Endothelial cell of umbilical vein (primary cell): Measurements from ENCODE around the gene FAM209A. TPM values are rescaled to one million over a fixed set of nuclear protein-coding genes. Genes with fewer than 3 reads are reported as not detected.
"Not testable (repeated sequence)": the region's sequence is repeated elsewhere in the genome, so short reads cannot be mapped to it uniquely, and the experiment has no call there.

Source experiments
- BruUV-seq: library from RNA; stranded (reverse); fragments of 400-500 nt; replicated peaks from 2 replicates; lab custom pipeline; 2021; lab: Mats Ljungman, UMichigan
- CTCF ChIA-PET: fragments of 300-600, 350-600 bp; sonication (Branson Sonifier 250); formaldehyde crosslinking; loops from one replicate; lab custom pipeline; 2021; ENCODE audit warnings: antibody characterized with exemption, inconsistent platforms; lab: Charles Lee
- POLR2A ChIA-PET: fragments of 300-600, 350-600 bp; sonication (Branson Sonifier 250); formaldehyde crosslinking; loops from one replicate; lab custom pipeline; 2021; ENCODE audit warnings: antibody characterized with exemption, inconsistent platforms; lab: Charles Lee
- DNase-seq: peaks from one replicate; pipeline ENCODE4 v3.0.0-alpha.2; 2011; ENCODE audit warnings: low read depth, low spot score
- FAIRE-seq: peaks from 2 replicates; lab custom pipeline; 2011; peaks lifted over from hg19 to GRCh38; lab: Jason Lieb, UNC
- H2AFZ ChIP-seq: 2 replicates; pipeline ENCODE4 v1.6.0; 2012; ENCODE audit warnings: low read depth, low read length, control low read depth, inconsistent platforms
- H3K27ac ChIP-seq: 2 replicates; pipeline ENCODE4 v1.5.1; 2011; ENCODE audit warnings: low read depth, mild to moderate bottlenecking, control low read depth, low read length, moderate library complexity; ENCODE audit not compliant: insufficient read depth
- H3K27me3 ChIP-seq, 2 experiments: 2 replicates each; pipeline versions ENCODE4 v1.6.0 to v1.6.1; 2011; ENCODE audit warnings: low read length in 2 of 2, mixed read lengths in 1 of 2; ENCODE audit not compliant: control insufficient read depth in 2 of 2, insufficient read depth in 2 of 2
- H3K36me3 ChIP-seq, 2 experiments: 2 replicates in 1 of 2; 3 replicates in 1 of 2; pipeline ENCODE4 v1.5.1; 2011; ENCODE audit warnings: low read length in 2 of 2, mild to moderate bottlenecking in 1 of 2, moderate library complexity in 1 of 2; ENCODE audit not compliant: control insufficient read depth in 2 of 2, insufficient read depth in 2 of 2; ENCODE audit errors: extremely low read depth in 1 of 2
- H3K4me1 ChIP-seq: 3 replicates; pipeline ENCODE4 v1.5.1; 2011; ENCODE audit warnings: mild to moderate bottlenecking, low read length; ENCODE audit not compliant: control insufficient read depth, insufficient read depth; ENCODE audit errors: extremely low read depth
- H3K4me2 ChIP-seq: 2 replicates; pipeline ENCODE4 v1.6.1; 2011; ENCODE audit warnings: low read length, control low read depth, mixed read lengths; ENCODE audit not compliant: insufficient read depth
- H3K4me3 ChIP-seq, 3 experiments: fragments of 200-600 bp in 1 of 3; sonication (generic), shearing (Covaris generic) in 1 of 3; replicated peaks in 1 of 3; 2 replicates each; pipeline ENCODE4 v1.5.1; 2011 to 2016; ENCODE audit warnings: control low read depth in 3 of 3, low read length in 3 of 3, mild to moderate bottlenecking in 2 of 3, inconsistent platforms in 1 of 3, low read depth in 1 of 3, moderate library complexity in 1 of 3; ENCODE audit not compliant: insufficient read depth in 1 of 3
- H3K79me2 ChIP-seq: 2 replicates; pipeline ENCODE4 v1.6.0; 2012; ENCODE audit warnings: low read length, inconsistent platforms; ENCODE audit not compliant: control insufficient read depth, insufficient read depth
- H3K9ac ChIP-seq: replicated peaks from 2 replicates; pipeline ENCODE3; 2011; ENCODE audit warnings: low read length, control low read depth; ENCODE audit not compliant: insufficient read depth; ENCODE audit errors: extremely low read depth
- H3K9me1 ChIP-seq: replicated peaks from 3 replicates; pipeline ENCODE4 v1.6.0; 2011; ENCODE audit warnings: mild to moderate bottlenecking, low read length; ENCODE audit not compliant: control insufficient read depth, insufficient read depth; ENCODE audit errors: extremely low read depth
- H3K9me3 ChIP-seq: replicated peaks from 2 replicates; pipeline ENCODE4 v1.5.1; 2012; ENCODE audit warnings: low read length, inconsistent platforms; ENCODE audit not compliant: control insufficient read depth, insufficient read depth
- H4K20me1 ChIP-seq: replicated peaks from 2 replicates; pipeline ENCODE3; 2011; ENCODE audit warnings: mild to moderate bottlenecking, low read length; ENCODE audit not compliant: control insufficient read depth, insufficient read depth; ENCODE audit errors: extremely low read depth
- EZH2 ChIP-seq: IDR thresholded peaks from 2 replicates; pipeline ENCODE4 v1.6.1; 2012; ENCODE audit warnings: borderline replicate concordance, low read depth, mild to moderate bottlenecking, moderate library complexity, low read length, inconsistent platforms; ENCODE audit not compliant: severe bottlenecking
- FOS ChIP-seq: IDR thresholded peaks from 2 replicates; pipeline ENCODE4 v1.6.1; 2011; ENCODE audit warnings: mild to moderate bottlenecking, low read length, moderate library complexity, borderline replicate concordance; ENCODE audit not compliant: insufficient read depth
- GATA2 ChIP-seq: IDR thresholded peaks from 2 replicates; pipeline ENCODE4 v1.7.0; 2011; ENCODE audit warnings: low read depth, mild to moderate bottlenecking, moderate library complexity, mixed read lengths, low read length; ENCODE audit not compliant: insufficient read length, insufficient read depth
- JUN ChIP-seq: IDR thresholded peaks from 2 replicates; pipeline ENCODE4 v1.6.1; 2011; ENCODE audit warnings: borderline replicate concordance, low read depth; ENCODE audit not compliant: insufficient read length, insufficient read depth
- MYC ChIP-seq: IDR thresholded peaks from one replicate; pipeline ENCODE4 v1.6.1; 2011; ENCODE audit warnings: mild to moderate bottlenecking, low read depth, low read length
- POLR2A ChIP-seq: IDR thresholded peaks from 2 replicates; pipeline ENCODE4 v1.6.1; 2012; ENCODE audit warnings: low read depth, mild to moderate bottlenecking, control low read depth, low read length
- POLR2AphosphoS5 ChIP-seq: IDR thresholded peaks from 2 replicates; pipeline ENCODE4 v1.6.1; 2012; ENCODE audit warnings: low read depth, mild to moderate bottlenecking, control low read depth, low read length, moderate library complexity; ENCODE audit not compliant: insufficient read depth
- dilution Hi-C: fragments of 300-500 bp; cut with MboI; formaldehyde crosslinking; loops from one replicate; pipeline ENCODE4 v1.15.0; 2019; ENCODE audit warnings: low sequenced_read_pairs; ENCODE audit not compliant: extremely low pct_ligation_motif_present
- intact Hi-C: fragments of 100-400 bp; cut with micrococcal nuclease; formaldehyde crosslinking; loops from one replicate; pipeline ENCODE4 v1.10.0; 2022
- polyA plus RNA-seq, 4 experiments: library from polyadenylated mRNA; depleted of rRNA in 3 of 4; stranded (reverse) in 3 of 4; unstranded in 1 of 4; fragments of >200 nt; gene quantifications; 2 replicates each; pipeline versions ENCODE4 v1.2.1 to v1.2.3, GENCODE V29; 2011 to 2012; ENCODE audit warnings: missing spikeins in 1 of 4
- total RNA-seq: library from RNA; stranded (reverse); gene quantifications from 2 replicates; pipeline ENCODE4 v1.2.3, GENCODE V29; 2021
- TF ChIP-seq, protein P1 (sequence below), 2 donors: IDR thresholded peaks; 1 replicate in 1 of 2; 2 replicates in 1 of 2; pipeline ENCODE4 v1.5.1; 2011; ENCODE audit warnings: low read length in 2 of 2, mild to moderate bottlenecking in 2 of 2, moderate library complexity in 2 of 2, control low read depth in 1 of 2, inconsistent platforms in 1 of 2, low read depth in 1 of 2; ENCODE audit not compliant: insufficient read depth in 1 of 2; ENCODE audit errors: extremely low read depth in 1 of 2
- TF ChIP-seq, protein P2 (sequence below): IDR thresholded peaks from 2 replicates; pipeline ENCODE4 v1.6.1; 2011; ENCODE audit not compliant: insufficient read depth, insufficient read length

Gene FAM209A
- total and polyA plus RNA-seq, 2 donors (not counting 3 experiments of a cell fraction or from before 2014, with no cell fraction given) = 0.37 to 0.49 TPM

DNA sequence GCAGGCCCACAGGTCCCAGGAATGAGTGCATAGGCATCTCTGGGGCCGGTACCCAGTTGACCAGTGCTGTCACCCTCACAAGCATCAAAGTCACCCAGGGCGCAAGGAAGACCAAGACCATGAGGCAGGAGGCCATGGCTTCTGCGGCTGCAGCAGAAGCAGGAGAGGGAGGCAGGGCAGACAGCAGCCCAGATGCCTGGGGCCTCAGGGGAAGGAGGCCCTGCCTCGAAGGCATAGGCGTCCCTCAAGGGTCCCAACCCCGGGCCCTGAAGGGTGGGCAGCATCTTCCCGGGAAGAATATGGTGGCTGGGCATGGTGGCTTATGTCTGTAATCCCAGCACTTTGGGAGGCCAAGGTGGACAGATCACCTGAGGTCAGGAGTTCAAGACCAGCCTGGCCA, 3.0 kb downstream of the FAM209A start:
- dilution Hi-C loops = no loop called here
- no TSS peak for BruUV-seq

DNA sequence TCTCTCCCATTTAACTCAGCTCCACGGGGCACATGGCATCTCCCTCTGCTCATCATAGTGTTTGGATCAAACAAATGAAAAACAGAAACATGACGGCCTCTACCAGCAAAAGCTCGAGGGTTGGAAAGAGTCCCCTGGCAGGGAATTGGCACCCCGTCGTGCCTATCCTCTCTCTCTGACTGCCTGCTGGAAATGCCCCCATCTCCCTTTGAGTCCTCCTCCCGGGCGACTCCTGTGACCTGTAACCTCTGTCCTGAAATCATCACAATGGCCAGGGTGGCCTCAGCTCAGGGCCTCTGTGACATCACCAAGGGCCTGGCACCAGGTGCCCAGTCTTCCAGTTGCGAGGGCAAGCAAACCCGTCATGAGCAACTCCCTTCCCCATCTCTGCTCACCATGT, 8.4 kb downstream of the FAM209A start, which contains the start of gene FAM209B:
Gene FAM209B, plus strand, starts transcription at position 301 of the 400 bp plus-strand sequence. Its CDS starts 96 bp downstream, at position 397.
- H3K9me3 ChIP-seq, DNase-seq, H3K27me3 ChIP-seq, H2AFZ ChIP-seq, H3K9me1 ChIP-seq, H3K4me3 ChIP-seq, dilution Hi-C loops, H3K4me2 ChIP-seq, H3K4me1 ChIP-seq, H4K20me1 ChIP-seq, H3K27ac ChIP-seq, POLR2A ChIA-PET, BruUV-seq, H3K79me2 ChIP-seq, intact Hi-C loops, H3K9ac ChIP-seq, FAIRE-seq, CTCF ChIA-PET, H3K36me3 ChIP-seq: not testable (repeated sequence)

More for the DNA sequence above, 3.0 kb downstream of the FAM209A start:
- H3K27me3 ChIP-seq = no peaks in the 10 kb centered on the region
- no peaks in the 10 kb centered on the region for H3K9me1 ChIP-seq
- no peak for FAIRE-seq
- intact Hi-C loops = no loop called here
- ChIA-PET CTCF (no interaction called here), POLR2A (no interaction called here)
- H3K4me1 ChIP-seq = no peaks in the 10 kb centered on the region
- H2AFZ ChIP-seq = no peak overlapping the region
- no peaks in the 10 kb centered on the region for H3K36me3 ChIP-seq
- no peak for DNase-seq
- no peak overlapping the region for H3K9ac ChIP-seq
- no peak overlapping the region for H3K4me2 ChIP-seq
- no peak overlapping the region for H3K4me3 ChIP-seq
- no peaks in the 10 kb centered on the region for H3K9me3 ChIP-seq
- TF ChIP-seq, protein P1, sequence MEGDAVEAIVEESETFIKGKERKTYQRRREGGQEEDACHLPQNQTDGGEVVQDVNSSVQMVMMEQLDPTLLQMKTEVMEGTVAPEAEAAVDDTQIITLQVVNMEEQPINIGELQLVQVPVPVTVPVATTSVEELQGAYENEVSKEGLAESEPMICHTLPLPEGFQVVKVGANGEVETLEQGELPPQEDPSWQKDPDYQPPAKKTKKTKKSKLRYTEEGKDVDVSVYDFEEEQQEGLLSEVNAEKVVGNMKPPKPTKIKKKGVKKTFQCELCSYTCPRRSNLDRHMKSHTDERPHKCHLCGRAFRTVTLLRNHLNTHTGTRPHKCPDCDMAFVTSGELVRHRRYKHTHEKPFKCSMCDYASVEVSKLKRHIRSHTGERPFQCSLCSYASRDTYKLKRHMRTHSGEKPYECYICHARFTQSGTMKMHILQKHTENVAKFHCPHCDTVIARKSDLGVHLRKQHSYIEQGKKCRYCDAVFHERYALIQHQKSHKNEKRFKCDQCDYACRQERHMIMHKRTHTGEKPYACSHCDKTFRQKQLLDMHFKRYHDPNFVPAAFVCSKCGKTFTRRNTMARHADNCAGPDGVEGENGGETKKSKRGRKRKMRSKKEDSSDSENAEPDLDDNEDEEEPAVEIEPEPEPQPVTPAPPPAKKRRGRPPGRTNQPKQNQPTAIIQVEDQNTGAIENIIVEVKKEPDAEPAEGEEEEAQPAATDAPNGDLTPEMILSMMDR (IDR thresholded peaks at IDR 0.05; ENCODE audit: extremely low read depth in 1 of 2, insufficient read depth in 1 of 2, low read depth in 1 of 2, low read length in 2 of 2) = no peak
- TF ChIP-seq EZH2 (no peak), GATA2 (no peak), JUN (no peak), POLR2AphosphoS5 (no peak), FOS (no peak), MYC (no peak), POLR2A (no peak)
- TF ChIP-seq, protein P2, sequence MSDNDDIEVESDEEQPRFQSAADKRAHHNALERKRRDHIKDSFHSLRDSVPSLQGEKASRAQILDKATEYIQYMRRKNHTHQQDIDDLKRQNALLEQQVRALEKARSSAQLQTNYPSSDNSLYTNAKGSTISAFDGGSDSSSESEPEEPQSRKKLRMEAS = no peak
- no peaks in the 10 kb centered on the region for H3K79me2 ChIP-seq
- H4K20me1 ChIP-seq = no peaks in the 10 kb centered on the region
- no peak overlapping the region for H3K27ac ChIP-seq
